HG03469 (cell line): ENCODE measurements around the gene SPDYC.
A peak's percentile ranks its signal among the peaks of the same experiment; 100 is the strongest.
"Not testable (repeated sequence)": the region's sequence is repeated elsewhere in the genome, so short reads cannot be mapped to it uniquely, and the experiment has no call there.

Experiments used
- ATAC-seq: cut with Tn5 transposase; IDR thresholded peaks from one replicate; pipeline ENCODE4 v1.9.1; 2021; ENCODE audit warnings: mild to moderate bottlenecking, moderate library complexity, moderate number of reproducible peaks; ENCODE audit not compliant: unreplicated experiment

The SPDYC gene

GRCh38 chr11:65134240-65134951 is 35.6 kb upstream of the SPDYC start, which contains the start of gene SYVN1:
TSS of gene SYVN1 (minus strand) at chr11:65134519. CDS start at chr11:65133601, 918 bp downstream.
- peak; percentile 32 for ATAC-seq

GRCh38 chr11:65134952-65135632 is 34.9 kb upstream of the SPDYC start:
- peak; percentile 44 for ATAC-seq

- ATAC-seq, result no peak
Measured at GRCh38 chr11:65135633-65136145, 34.3 kb upstream of the SPDYC start.

- no peak for ATAC-seq
Measured at GRCh38 chr11:65136515-65137096, 33.4 kb upstream of the SPDYC start.

- no peak for ATAC-seq
Measured at GRCh38 chr11:65141896-65142494, 28.0 kb upstream of the SPDYC start.

GRCh38 chr11:65147352-65148075 is 22.5 kb upstream of the SPDYC start:
- no peak for ATAC-seq

- no peak for ATAC-seq
Measured at GRCh38 chr11:65148657-65149056, 21.4 kb upstream of the SPDYC start.

GRCh38 chr11:65150131-65150508 is 19.9 kb upstream of the SPDYC start:
- ATAC-seq, result not testable (repeated sequence)

GRCh38 chr11:65150509-65151299 is 19.3 kb upstream of the SPDYC start:
- ATAC-seq, result no peak

- ATAC-seq, result no peak
Measured at GRCh38 chr11:65151331-65151899, 18.6 kb upstream of the SPDYC start.

- no peak for ATAC-seq
Measured at GRCh38 chr11:65152122-65152521, 17.9 kb upstream of the SPDYC start.

- no peak for ATAC-seq
Measured at GRCh38 chr11:65156256-65156655, 13.8 kb upstream of the SPDYC start.

GRCh38 chr11:65156926-65157325 is 13.1 kb upstream of the SPDYC start:
- no peak for ATAC-seq

- no peak for ATAC-seq
Measured at GRCh38 chr11:65157336-65157735, 12.7 kb upstream of the SPDYC start.

GRCh38 chr11:65159012-65159411 is 11.0 kb upstream of the SPDYC start:
- ATAC-seq, result no peak

- no peak for ATAC-seq
Measured at GRCh38 chr11:65160643-65161042, 9.4 kb upstream of the SPDYC start.

GRCh38 chr11:65163684-65164083 is 6.3 kb upstream of the SPDYC start:
- no peak for ATAC-seq

GRCh38 chr11:65165410-65166317 is 4.4 kb upstream of the SPDYC start:
- no peak for ATAC-seq

- no peak for ATAC-seq
Measured at GRCh38 chr11:65166893-65167292, 3.1 kb upstream of the SPDYC start.
